ENCODE data around the gene NEK4.

NEK4 gene

GRCh38 chr3:52730681-52731080 lies 40.1 kb downstream of the NEK4 start:
- no peak for TF ChIP-seq TAF1 (IDR thresholded peaks at IDR 0.05; ENCODE audit: low read depth)
- TF ChIP-seq RAD21 (IDR thresholded peaks at IDR 0.05; ENCODE audit: low read depth): no peak
- no peak for TF ChIP-seq USF1 (IDR thresholded peaks at IDR 0.05)

GRCh38 chr3:52724511-52724910 lies 46.2 kb downstream of the NEK4 start:
- no peak for TF ChIP-seq NFIC (IDR thresholded peaks at IDR 0.05)
- no peak for TF ChIP-seq TEAD4 (IDR thresholded peaks at IDR 0.05)
- TF ChIP-seq YY1 (IDR thresholded peaks at IDR 0.05; ENCODE audit: low read depth): no peak
- TF ChIP-seq REST (IDR thresholded peaks at IDR 0.05; ENCODE audit: low read depth): no peak
- no peak for TF ChIP-seq EGR1 (IDR thresholded peaks at IDR 0.05)
- no peak for TF ChIP-seq TCF12 (IDR thresholded peaks at IDR 0.05; ENCODE audit: low read depth)
- TF ChIP-seq CREB1 (IDR thresholded peaks at IDR 0.05; ENCODE audit: low read depth): no peak
- TF ChIP-seq MAX (IDR thresholded peaks at IDR 0.05): no peak
- no peak for TF ChIP-seq EP300 (IDR thresholded peaks at IDR 0.05; ENCODE audit: borderline replicate concordance)
- TF ChIP-seq RAD21 (IDR thresholded peaks at IDR 0.05; ENCODE audit: low read depth): no peak
- TF ChIP-seq CEBPB (IDR thresholded peaks at IDR 0.05): no peak
- no peak for TF ChIP-seq FOXM1 (IDR thresholded peaks at IDR 0.05; ENCODE audit: borderline replicate concordance, low read depth)
- TF ChIP-seq USF1 (IDR thresholded peaks at IDR 0.05): no peak
- no peak for TF ChIP-seq ZBTB7A (IDR thresholded peaks at IDR 0.05; ENCODE audit: low read depth)
- no peak for TF ChIP-seq TAF1 (IDR thresholded peaks at IDR 0.05; ENCODE audit: low read depth)

GRCh38 chr3:52723935-52724334 lies 46.8 kb downstream of the NEK4 start:
- no peak for TF ChIP-seq ZBTB7A (IDR thresholded peaks at IDR 0.05; ENCODE audit: low read depth)
- TF ChIP-seq EP300 (IDR thresholded peaks at IDR 0.05; ENCODE audit: borderline replicate concordance): no peak
- no peak for TF ChIP-seq RAD21 (IDR thresholded peaks at IDR 0.05; ENCODE audit: low read depth)
- TF ChIP-seq TCF12 (IDR thresholded peaks at IDR 0.05; ENCODE audit: low read depth): no peak
- no peak for TF ChIP-seq MAX (IDR thresholded peaks at IDR 0.05)
- no peak for TF ChIP-seq TAF1 (IDR thresholded peaks at IDR 0.05; ENCODE audit: low read depth)
- TF ChIP-seq EGR1 (IDR thresholded peaks at IDR 0.05): no peak
- no peak for TF ChIP-seq TEAD4 (IDR thresholded peaks at IDR 0.05)
- TF ChIP-seq USF1 (IDR thresholded peaks at IDR 0.05): no peak

- TF ChIP-seq ZBTB7A (IDR thresholded peaks at IDR 0.05; ENCODE audit: low read depth) (no peak), TAF1 (IDR thresholded peaks at IDR 0.05; ENCODE audit: low read depth) (no peak), MAX (IDR thresholded peaks at IDR 0.05) (no peak), EP300 (IDR thresholded peaks at IDR 0.05; ENCODE audit: borderline replicate concordance) (no peak), YY1 (IDR thresholded peaks at IDR 0.05; ENCODE audit: low read depth) (no peak), EGR1 (IDR thresholded peaks at IDR 0.05) (no peak), REST (IDR thresholded peaks at IDR 0.05; ENCODE audit: low read depth) (no peak), NFIC (IDR thresholded peaks at IDR 0.05) (no peak), FOXM1 (IDR thresholded peaks at IDR 0.05; ENCODE audit: borderline replicate concordance, low read depth) (no peak), TEAD4 (IDR thresholded peaks at IDR 0.05) (no peak), TCF12 (IDR thresholded peaks at IDR 0.05; ENCODE audit: low read depth) (no peak), RAD21 (IDR thresholded peaks at IDR 0.05; ENCODE audit: low read depth) (no peak), CREB1 (IDR thresholded peaks at IDR 0.05; ENCODE audit: low read depth) (no peak), USF1 (IDR thresholded peaks at IDR 0.05) (no peak), CEBPB (IDR thresholded peaks at IDR 0.05) (no peak)
Observed at GRCh38 chr3:52722491-52722890, 48.2 kb downstream of the NEK4 start.

GRCh38 chr3:52721730-52722008 lies 49.1 kb downstream of the NEK4 start:
- TF ChIP-seq FOXM1 (IDR thresholded peaks at IDR 0.05; ENCODE audit: borderline replicate concordance, low read depth): no peak
- TF ChIP-seq YY1 (IDR thresholded peaks at IDR 0.05; ENCODE audit: low read depth): no peak
- TF ChIP-seq TEAD4 (IDR thresholded peaks at IDR 0.05): no peak
- no peak for TF ChIP-seq CEBPB (IDR thresholded peaks at IDR 0.05)
- TF ChIP-seq USF1 (IDR thresholded peaks at IDR 0.05): no peak
- TF ChIP-seq ZBTB7A (IDR thresholded peaks at IDR 0.05; ENCODE audit: low read depth): no peak
- no peak for TF ChIP-seq EP300 (IDR thresholded peaks at IDR 0.05; ENCODE audit: borderline replicate concordance)
- no peak for TF ChIP-seq TAF1 (IDR thresholded peaks at IDR 0.05; ENCODE audit: low read depth)
- TF ChIP-seq MAX (IDR thresholded peaks at IDR 0.05): no peak
- TF ChIP-seq NFIC (IDR thresholded peaks at IDR 0.05): no peak

Measured in Ishikawa (cell line).